GM18868 (cell line): ENCODE measurements around the gene FBLN2.

Source experiments
- ATAC-seq: cut with Tn5 transposase; IDR thresholded peaks from one replicate; pipeline ENCODE4 v1.9.1; 2021; ENCODE audit warnings: mild to moderate bottlenecking, moderate library complexity; ENCODE audit not compliant: unreplicated experiment

The FBLN2 gene

GRCh38 chr3:13658681-13659080, 109.8 kb downstream of the FBLN2 start:
- no peak for ATAC-seq

- no peak for ATAC-seq
Observed at GRCh38 chr3:13659221-13659969, 110.5 kb downstream of the FBLN2 start.

GRCh38 chr3:13660042-13660874, 111.3 kb downstream of the FBLN2 start:
- no peak for ATAC-seq

- ATAC-seq, result no peak
Observed at GRCh38 chr3:13661121-13661520, 112.2 kb downstream of the FBLN2 start.

- ATAC-seq, result no peak
Observed at GRCh38 chr3:13662238-13662847, 113.4 kb downstream of the FBLN2 start.

GRCh38 chr3:13663781-13664535, 115.0 kb downstream of the FBLN2 start:
- ATAC-seq, result no peak

GRCh38 chr3:13665582-13666226, 116.8 kb downstream of the FBLN2 start:
- ATAC-seq, result no peak

GRCh38 chr3:13666227-13666619, 117.3 kb downstream of the FBLN2 start:
- no peak for ATAC-seq

- ATAC-seq, result no peak
Observed at GRCh38 chr3:13666781-13667709, 118.1 kb downstream of the FBLN2 start.

- no peak for ATAC-seq
Observed at GRCh38 chr3:13668136-13668535, 119.2 kb downstream of the FBLN2 start.

- no peak for ATAC-seq
Observed at GRCh38 chr3:13669457-13669856, 120.5 kb downstream of the FBLN2 start.

- no peak for ATAC-seq
Observed at GRCh38 chr3:13670292-13670691, 121.4 kb downstream of the FBLN2 start.

- ATAC-seq, result no peak
Observed at GRCh38 chr3:13671482-13672233, 122.7 kb downstream of the FBLN2 start.

- no peak for ATAC-seq
Observed at GRCh38 chr3:13673207-13673606, 124.3 kb downstream of the FBLN2 start.

GRCh38 chr3:13674538-13675185, 125.7 kb downstream of the FBLN2 start:
- ATAC-seq, result no peak

- no peak for ATAC-seq
Observed at GRCh38 chr3:13676356-13677017, 127.6 kb downstream of the FBLN2 start.

GRCh38 chr3:13677272-13677671, 128.3 kb downstream of the FBLN2 start:
- no peak for ATAC-seq

- no peak for ATAC-seq
Observed at GRCh38 chr3:13681931-13682330, 133.0 kb downstream of the FBLN2 start.
